ENCODE results near the gene MGLL.

- TF ChIP-seq REST (IDR thresholded peaks at IDR 0.05; ENCODE audit: low read depth) (no peak), CTCF (IDR thresholded peaks at IDR 0.05 in 2 of 3, conservative IDR thresholded peaks at IDR 0.05 in 1 of 3; ENCODE audit: borderline replicate concordance in 1 of 3, insufficient read depth in 1 of 3, low read depth in 2 of 3, low read length in 2 of 3) (no peak), ELF1 (IDR thresholded peaks at IDR 0.05; ENCODE audit: borderline replicate concordance, low read depth) (no peak)
Observed at GRCh38 chr3:127715532-127715931, 106.8 kb downstream of the MGLL start.
